GM18867 (cell line): Measurements from ENCODE around the gene FGF21.
"Not testable (repeated sequence)": the region's sequence is repeated elsewhere in the genome, so short reads cannot be mapped to it uniquely, and the experiment has no call there.

ENCODE experiments used
- ATAC-seq: cut with Tn5 transposase; IDR thresholded peaks from one replicate; pipeline ENCODE4 v1.9.1; 2021; ENCODE audit warnings: mild to moderate bottlenecking, moderate library complexity; ENCODE audit not compliant: unreplicated experiment

FGF21 gene, protein sequence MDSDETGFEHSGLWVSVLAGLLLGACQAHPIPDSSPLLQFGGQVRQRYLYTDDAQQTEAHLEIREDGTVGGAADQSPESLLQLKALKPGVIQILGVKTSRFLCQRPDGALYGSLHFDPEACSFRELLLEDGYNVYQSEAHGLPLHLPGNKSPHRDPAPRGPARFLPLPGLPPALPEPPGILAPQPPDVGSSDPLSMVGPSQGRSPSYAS

DNA sequence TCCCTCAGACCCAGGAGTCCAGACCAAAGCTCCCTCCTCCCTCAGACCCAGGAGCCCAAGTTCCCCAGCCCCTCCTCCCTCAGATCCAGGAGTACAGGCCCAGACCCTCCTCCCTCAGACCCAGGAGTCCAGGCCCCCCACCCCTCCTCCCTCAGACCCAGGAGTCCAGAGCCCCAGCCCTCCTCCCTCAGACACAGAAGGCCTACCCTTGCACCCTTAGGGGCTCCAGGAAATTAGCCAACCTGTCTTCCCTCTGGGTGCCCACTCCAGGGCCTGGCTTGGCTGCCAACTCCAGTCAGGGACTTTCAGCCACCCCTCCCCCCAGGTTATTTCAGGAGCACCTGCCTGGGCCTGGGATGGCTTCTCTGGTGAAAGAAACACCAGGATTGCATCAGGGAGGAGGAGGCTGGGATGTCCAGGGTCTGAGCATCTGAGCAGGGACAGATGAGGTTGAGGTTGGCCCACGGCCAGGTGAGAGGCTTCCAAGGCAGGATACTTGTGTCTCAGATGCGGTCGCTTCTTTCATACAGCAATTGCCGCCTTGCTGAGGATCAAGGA is at the start of gene FGF21:
Gene FGF21 (plus strand): TSS at position 441 of the 558 bp plus-strand sequence. CDS start 713 bp downstream, outside the sequence.
- ATAC-seq, result no peak

DNA sequence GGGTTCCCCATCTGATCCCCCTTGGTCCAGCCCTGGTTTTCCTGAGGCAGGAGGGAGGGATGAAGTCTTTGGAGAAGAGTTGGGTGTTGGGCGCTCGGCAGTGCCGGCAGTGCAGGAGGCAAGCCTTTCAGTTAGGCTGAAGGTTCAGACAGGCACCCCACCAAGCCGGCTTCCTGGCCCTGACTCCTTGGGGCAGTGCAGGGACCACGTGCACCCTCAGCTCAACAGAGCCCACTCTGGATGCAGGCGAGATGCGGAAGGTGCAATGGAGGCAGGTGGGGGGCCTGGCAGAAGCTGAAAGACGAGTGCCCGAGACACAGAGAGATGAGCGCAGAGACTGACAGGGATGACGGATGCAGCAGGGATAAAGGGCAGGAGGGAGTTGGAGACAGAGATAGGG is 46.9 kb upstream of the FGF21 start:
- no peak for ATAC-seq

DNA sequence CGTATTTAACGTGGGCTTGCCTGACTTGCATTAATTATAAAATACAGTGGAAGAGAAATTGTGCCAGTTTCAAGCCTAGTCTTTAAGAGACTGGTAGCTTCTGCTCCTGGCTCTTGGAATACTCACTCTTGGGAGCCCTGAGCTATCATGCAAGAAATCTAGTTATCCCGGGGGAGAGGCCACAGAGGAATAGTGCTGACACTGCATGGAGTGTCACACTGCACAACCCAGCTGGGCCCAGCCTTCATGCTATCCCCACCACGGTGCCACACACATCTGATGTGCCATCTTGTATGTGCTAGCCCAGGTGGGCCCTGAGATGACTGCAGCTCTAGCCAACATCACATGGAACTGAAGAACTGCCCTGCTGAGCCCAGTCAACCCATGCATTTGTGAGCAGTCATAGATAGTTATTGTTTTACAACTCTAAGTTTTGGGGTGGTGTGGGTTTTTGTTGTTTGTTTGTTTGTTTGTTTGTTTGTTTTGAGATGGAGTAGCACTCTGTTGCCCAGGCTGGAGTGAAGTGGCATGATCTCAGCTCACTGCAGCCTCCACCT is 44.1 kb upstream of the FGF21 start:
- ATAC-seq, result no peak

DNA sequence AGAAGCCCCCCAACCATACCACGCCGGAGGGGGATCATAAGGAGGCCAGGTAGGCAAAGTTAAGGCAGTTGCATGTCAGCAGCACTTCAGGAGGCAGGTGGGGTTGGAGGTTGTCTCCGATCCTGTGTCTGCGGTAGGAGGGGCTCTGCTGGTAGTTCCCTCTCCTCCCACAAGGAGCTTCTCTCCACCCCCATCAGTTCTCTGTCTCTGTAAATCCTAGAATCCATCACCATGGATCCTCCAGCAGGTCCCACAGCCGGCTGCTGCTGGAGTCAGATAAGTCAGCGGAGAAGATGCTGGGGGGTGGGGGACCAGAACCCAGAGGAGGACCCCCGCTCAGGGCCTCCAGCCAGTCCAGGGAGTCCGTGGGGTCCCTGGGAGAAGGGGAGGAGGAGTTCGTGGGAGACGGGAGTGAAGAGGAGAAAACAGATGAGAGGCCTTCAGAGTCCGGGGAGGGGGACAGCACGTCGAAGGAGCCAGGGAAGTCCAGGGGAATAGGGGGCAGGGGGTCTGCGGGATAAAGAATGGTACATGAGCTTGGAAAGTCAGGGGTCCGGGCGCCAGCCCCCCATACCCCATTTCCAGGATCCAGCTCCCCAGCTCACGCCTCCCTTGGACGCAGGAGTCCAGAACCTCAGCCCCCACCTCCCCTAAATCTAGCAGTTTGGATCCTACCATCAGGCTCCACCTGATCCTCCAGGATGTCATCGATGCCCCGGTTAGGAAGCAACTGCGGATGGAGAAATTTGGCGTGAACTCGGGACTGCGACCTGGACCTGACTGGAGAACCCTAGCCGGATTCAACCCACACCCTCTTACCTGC is 42.1 kb upstream of the FGF21 start:
- no peak for ATAC-seq

DNA sequence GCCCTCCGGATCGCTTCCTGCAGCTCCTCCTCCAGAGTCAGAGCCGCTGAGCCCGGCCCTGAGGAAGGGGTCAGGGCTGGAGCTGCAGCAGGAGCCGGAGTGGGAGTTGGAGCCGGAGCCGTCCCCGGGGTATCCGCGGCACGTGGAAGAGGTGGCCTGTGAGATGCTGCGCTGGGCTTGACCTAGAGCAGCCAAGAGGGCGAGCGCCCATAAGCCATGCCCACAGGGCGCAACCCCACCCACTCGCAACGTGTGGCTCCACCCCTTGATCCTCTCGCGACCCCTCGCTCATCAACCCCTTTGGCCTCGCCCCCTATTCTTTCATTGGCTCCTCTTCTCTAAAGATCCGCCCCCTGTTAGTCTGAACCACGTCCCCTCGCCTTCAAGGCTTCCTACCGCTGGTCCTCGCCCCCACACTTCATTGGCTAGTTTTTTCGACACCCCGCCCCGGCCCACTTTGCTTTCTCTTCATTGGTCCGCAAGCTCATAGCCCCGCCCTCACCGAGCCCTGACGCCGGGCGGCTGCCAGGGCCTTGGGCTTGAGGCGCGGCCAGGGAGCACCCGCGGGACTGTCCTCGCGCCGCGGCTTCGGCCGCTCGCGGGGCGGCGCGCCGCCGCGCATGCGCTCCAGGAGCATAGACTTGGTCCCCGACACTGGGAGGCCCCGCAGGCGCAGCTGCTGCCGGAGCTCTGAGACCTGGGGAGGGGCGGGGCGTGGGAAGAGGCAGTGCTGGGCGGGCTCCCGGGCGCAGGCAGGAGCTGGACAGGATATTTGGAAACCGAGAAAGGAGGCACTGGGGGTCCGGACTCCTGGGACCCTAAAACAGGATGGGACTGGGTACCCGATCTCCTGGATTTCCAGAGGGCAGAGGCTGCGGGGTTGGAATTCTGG is 41.2 kb upstream of the FGF21 start:
- ATAC-seq, result peak; percentile 82

DNA sequence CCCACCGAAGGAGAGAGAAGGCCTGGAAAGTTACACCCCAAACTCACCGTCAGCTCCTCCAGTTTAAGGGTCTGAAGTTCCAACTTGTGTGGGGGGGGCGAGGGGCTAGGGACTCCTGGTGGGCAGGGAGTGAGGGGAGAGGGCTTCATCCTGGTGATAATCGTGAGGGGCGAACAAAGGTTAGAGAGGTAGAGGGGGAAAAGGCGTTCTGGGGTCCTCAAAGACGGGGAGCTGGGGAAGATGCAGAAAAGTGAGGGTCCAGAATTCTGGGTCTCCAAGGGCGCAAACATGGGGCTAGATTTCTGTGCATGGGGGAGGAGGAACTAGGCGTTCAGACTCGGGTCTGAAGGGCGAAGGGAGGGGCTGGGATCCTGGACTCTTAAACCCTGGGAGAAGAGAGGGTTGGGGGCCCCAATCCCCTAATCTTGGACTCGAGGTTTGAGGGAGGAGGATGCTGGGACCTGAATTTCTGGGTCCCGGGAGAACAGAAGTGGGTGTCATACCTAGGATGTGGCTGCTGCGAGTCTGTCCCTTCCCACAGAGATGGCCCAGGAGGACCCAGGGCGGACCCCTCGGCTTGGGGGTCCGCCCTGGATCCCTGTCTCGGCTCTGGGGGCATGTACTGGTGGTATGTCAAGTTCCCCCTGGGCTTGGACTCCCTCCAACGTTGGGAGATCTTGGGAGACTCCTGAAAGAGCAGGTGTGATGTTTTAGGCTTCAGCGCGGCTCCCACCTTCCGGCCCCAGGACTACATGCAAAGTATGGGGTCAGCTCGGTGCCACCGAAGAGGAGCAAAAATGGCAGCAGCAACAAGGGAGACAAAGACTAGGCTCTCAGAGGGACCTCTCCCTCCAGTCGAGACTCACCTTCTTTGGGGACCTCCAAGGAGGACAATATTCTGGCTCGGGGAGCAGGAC is 40.3 kb upstream of the FGF21 start:
- ATAC-seq, result no peak

DNA sequence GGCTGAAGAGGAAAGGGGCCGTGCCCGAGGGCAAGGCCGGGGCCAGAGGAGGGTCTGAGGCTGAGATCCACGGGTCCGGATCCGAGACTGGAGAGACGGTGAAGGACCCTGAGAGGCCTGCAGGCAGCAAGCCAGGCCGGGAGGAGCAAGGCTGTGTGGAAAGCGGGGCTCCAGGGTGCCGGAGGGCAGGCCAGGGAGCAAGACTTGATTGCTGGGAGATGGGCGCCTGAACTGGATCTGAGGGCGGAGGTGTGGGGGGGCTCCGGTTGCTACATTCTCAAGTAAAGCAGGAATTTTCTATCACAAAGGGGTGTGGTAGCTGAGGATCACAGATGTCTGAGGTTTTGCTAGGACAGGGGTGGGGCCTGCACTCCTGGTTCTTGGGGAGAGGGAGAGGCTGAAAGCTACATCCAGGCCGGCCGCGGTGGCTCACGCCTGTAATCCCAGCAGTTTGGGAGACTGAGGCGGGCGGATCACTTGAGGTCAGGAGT is 39.6 kb upstream of the FGF21 start:
- ATAC-seq, result no peak

DNA sequence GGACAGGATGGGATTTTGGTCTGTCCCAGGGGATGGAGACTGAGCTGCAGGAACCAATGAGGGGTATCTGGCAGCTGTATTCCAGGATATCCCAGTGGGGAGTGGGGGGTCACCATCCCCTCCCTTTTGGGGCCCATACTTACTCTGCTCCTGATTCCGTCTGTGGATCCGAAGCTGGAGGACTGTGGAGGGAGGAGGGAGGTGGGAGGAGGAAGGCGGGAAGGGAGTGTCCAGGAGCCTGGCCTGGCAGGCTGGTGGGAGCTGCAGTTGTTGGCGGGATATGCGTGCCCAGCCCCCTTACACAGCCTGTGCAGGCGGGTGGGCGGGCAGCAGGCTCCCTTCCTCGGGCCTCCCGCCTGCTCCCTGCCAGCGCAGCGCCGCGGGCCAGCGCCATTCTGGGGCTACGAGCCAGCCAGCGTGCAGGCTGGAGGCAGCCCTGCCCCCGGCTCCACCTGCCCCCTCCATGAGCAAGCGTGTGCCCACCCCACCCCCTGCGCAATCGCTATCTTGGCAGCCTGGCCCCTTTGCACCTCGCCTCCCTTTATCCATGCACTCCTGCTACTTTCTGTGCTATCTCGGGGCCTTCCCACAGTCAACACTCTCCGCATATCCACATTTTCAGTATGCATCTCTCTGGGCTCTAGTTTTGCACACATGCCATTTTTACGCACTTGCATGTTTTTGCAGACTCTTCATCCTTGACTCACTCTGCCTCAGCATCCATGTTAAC is 38.6 kb upstream of the FGF21 start:
- ATAC-seq, result no peak

DNA sequence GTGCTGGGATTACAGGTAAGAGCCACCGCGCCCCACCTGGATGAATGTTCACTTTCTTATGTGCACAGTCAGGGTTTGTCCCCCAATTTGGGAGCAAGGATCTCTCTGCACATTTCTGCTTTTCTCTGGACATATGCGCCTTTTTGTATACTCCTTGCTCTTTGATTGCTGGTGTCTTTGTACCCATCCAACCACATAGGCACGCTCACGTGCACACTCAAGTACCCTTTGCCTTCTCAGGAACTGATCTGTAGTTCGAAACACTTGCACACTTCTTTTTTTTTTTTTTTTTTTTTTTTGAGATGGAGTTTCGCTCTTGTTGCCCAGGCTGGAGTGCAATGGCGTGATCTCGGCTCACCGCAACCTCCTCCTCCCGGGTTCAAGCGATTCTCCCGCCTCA is 37.2 kb upstream of the FGF21 start:
- ATAC-seq, result not testable (repeated sequence)

DNA sequence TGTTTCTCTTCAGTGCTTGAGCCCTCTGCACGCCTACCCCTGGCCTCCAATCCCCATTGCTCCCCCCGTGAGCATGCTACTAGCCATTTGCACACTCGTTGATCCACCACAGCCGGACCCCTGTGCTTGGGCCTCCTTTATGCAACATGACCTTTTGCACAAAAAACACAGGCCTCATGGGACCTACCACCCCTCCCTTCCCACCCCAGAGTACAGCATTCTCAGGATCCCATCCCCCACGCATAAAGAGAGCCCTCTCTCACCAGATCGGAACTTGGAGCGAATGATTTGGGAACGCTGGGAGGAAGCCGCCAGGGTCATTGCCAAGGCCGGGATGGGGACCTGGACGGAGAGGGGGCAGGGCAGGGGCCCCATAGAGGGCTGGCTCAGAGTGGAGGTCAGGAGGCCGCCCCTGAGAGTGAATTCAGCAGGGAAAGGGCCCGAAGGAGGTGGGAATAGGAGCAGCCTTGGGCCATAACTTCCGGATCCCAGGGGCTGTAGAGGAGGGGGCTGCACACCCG is 36.6 kb upstream of the FGF21 start:
- ATAC-seq, result no peak

DNA sequence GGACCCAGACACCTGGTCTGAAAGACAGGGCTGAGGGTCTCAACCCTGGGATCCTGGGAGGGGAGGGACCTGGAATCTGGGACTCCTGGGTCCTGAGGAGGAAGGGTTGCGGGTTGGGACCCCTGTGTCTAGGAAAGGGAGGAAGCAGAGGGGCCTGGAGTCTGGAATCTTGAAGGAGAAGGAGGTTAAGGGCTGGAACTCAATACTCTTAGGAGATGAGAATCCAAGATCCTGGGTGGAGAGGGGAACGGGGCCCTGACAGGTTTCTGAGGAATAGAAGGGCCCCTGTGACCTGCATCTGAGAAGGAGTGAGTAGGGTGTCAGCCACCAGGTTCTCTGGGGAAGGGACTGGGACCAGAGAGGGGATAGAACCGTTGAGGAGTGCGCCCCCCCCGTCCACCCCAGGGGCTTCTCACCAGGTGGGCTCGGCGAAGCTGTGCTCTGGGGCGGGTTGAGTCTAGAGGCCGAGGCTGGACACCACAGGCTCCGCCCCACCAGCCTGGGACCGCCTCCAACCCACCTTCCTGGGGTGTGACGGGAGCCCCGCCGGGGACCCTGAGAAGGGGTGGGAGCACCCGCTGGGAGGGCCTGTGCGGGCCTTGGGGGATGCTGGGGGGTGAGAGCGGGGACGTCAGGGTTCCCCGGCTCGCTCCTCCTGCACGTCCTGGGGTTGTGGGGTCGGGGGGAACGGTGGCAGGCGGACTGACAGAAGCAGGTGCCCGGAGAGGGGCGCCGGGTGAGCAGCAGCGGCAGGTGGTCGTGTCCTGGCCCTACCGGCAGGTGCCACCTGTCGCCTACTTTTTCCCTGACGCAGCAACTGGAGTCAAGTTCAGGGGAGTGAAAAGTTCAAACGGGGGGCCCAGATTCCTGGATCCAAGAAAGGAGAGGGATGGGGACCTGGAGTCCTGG is 35.8 kb upstream of the FGF21 start, which contains the start of gene MAMSTR:
Gene MAMSTR (minus strand): TSS at position 463 of the 909 bp plus-strand sequence. CDS start 694 bp downstream, outside the sequence.
- no peak for ATAC-seq

DNA sequence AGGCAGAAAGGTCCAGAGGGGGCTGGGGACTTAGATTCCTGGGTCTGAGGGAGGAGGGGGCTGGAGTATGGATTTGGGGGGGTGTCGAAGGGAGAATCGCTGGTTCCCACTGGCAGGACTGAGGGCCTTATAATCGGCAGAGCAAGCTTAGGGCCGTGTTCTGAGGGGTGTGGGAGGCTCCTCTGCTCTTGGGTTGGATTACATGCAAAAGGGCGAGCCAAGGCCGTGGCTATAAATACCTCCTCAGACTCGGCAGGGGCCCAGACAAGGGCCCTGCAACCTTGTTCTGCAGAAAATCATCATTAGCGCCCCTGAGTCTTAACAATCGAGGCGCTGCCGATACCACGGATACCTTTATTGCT is 35.1 kb upstream of the FGF21 start:
- ATAC-seq, result no peak

DNA sequence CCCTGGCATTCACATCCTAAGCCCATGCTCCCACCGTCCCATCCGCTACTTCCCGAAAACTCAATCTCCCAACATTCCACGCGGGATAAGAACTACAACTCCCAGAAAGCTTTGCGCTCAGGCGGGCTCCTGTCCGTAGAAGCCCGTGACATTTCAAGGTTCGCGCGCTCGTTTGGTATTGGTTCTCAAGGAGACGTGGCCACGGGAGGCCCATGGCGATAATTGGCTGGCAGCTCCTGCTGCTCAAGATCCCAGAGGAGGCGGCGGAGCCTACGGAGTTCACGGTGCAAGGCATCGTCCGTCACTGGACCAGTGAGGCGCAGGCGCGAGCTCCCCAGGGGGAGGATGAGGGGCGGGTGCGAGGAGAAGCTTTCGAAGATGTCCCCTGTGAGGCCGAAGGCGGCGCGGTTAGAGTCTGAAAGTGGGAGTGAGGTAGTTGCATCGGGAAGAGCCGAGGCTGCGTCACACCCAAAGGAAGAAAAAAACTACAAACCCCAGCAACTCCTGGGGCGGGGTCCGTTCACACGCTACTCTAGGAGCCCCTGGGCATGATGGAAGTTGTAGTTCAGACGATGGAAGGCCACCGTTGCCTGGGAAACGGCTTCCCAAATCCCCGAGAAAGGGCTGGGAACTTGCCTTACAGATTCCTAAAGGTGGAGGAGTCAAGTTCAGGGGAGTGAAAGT is 34.6 kb upstream of the FGF21 start:
- ATAC-seq, result peak; percentile 80

DNA sequence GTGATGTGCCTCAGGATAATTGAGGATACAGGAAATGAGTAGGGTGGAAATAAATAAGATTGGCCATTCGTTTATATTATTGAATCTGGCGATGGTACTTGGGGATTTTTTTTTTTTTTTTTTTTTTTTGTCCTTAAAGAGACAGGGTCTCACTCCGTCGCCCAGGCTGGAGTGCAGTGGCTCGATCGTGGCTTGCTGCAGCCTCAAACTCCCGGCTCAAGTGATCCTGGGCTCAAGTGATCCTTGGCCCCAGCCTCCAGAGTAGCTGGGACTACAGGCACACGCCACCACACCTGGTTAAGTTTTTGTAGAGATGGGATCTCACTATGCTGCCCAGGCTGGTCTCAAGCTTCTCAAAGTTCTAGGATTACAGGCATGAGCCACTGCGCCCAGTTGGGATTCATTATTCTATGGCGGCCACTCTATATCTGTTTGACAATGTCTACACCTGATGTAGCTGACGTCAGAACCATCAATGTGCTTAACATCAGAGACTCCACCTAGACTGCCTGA is 33.1 kb upstream of the FGF21 start:
- ATAC-seq, result no peak

DNA sequence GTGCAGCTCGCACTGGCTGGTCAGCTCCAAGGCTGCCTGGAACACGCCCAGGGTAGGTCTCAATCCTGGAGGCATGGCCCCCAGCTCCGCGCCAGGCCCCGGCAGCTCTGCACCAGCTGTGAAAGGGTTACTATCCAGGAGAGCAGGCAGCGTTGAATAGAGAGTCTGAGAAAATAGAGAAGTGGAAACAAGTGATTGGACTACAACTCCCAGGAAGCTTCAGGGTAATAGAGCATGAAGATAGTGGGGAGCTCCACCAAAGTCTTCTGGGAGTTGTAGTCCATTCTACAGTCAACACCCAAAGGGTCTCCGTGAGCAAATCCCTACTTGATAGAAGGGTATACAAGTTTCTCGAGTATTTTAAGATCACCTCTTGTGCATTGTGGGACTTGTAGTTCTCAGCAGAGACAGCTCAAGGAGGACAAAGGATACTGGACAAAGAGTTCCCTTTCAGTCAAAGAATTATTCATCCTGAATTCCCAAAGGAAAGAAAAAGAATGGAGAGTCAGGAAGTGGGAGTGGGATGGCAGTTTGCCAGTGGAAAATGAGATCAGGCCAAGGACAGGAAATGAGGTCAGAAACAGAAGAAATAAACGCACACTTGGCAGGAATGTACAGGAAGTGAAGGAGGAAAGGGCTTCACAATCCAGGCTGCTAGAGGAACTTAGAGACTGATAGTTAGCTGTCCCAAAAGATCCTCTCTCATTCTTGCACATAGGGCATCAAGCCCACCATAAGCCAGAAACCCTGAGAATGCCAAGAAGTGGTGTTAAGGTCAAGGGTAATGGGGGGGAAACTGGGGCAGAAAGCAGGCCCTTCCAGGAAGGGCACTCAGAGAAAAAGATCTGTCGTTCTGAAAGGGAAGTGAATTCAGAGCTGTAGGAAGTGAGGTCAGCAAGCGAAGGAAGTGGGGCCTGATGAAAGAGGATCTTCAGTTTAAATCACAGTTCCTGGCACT is 30.2 kb upstream of the FGF21 start:
- no peak for ATAC-seq

DNA sequence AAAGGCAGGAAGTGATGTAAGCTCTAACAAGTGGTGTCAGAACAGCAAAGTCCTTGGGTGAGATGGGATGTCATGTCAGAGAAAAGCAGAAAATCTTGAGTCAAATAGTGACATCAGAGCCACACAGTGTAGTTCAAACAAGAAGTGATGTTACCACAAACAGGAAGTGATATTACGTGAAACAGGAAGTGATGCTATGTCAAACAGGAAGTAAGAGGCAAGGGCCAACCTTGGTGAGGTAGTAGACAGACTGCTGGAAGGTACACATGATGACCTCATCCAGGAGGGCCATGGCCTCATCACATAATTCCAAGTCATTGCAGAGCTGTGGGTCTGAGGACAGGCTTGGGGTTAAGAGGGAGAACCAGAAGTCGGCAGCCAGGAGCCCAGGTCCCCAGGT is 28.8 kb upstream of the FGF21 start:
- ATAC-seq, result no peak
